T47D (cell line): ENCODE data around the gene STK11.
"Not testable (repeated sequence)": the region's sequence is repeated elsewhere in the genome, so short reads cannot be mapped to it uniquely, and the experiment has no call there.

Source experiments
- DNase-seq, 2 experiments: peaks; one replicate each; pipeline versions ENCODE4 v3.0.0 to v3.0.0-alpha.2; 2011 to 2012; ENCODE audit warnings: low read depth in 1 of 2, low spot score in 1 of 2
- JUND ChIP-seq: IDR thresholded peaks from 2 replicates; pipeline ENCODE4 v1.6.1; 2012; ENCODE audit warnings: low read depth
- in situ Hi-C: cut with HindIII; loops from 2 replicates; pipeline ENCODE4 v1.10.0; 2016; ENCODE audit warnings: low sequenced_read_pairs, low pct_unique_long_range_greater_than_20kb

The STK11 gene

DNA sequence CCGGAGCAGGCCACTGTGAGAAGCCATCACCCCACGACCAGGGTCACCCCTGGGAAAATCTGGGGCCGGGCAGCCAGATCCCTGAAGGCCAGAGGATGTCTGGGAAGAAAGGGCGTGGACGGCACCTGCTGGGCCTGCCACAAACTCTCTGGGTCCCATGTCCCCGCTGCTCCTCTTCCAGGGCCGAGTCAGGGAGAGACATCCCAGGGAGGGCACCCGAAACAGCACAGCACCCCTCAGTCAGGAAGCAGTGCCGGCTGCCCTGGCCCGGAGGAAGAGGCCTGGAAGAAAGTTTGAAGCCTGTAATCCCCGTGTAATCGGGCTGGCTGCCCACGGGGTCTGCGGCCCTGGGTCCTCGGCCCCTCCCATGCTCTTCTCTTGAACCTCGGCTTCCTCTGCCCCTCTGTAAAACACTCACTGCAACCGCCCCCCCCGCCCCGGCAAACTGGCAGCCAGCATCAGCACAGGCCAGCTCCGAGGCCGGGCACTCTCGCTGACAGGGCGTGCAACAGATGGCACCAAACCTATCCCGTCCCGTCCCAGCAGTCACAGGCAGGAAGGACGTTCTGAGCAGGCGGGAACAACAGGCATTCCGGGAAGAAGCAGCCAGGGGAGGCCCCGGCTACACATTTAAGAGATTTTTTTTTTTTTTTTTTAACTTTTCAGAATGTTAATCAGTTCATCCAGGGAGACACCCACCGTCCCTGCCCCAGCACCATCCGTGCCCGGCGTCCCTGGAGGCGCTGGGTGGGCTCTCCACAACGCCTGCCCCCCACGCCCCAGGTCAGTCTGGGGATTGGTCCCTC, 33.0 kb upstream of the STK11 start:
- peak in 1 of 2 experiments; percentile 69 for DNase-seq
- no peak for TF ChIP-seq JUND
- in situ Hi-C loops = no loop called here

DNA sequence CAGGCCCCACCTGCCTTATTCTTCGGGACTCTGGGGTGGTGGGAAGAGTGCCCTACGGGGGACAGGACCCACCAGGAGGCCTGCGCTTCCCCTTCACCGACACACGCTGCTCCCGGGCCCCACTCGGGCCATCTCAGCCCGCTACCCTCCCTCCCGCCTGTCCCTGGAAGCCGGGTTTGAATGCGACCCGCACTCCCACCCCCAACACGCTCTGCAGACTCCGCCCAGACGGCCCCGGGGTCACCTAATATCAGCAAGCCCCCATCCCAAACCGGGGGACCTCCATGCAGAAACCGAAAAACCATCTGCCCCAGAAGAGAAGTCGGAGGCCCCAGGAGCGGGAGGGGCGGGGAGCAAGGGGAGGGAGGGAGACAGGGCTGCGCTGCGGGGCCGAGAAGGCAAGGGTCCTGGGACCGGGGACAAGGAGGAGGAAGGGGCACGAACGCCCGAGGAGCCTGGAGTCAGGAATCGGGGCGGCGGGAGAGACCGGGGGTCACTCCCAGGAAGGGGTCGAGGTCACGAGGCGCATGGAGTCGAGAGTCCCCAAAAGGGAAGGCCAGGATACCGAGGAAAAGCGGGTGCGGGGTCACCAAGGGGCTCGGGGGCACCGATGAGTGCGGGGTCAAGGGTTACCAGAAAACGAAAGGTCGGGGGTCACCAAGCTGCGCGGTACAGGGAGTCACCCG, 32.3 kb upstream of the STK11 start:
- DNase-seq = no peak
- in situ Hi-C loops = no loop called here
- no peak for TF ChIP-seq JUND

DNA sequence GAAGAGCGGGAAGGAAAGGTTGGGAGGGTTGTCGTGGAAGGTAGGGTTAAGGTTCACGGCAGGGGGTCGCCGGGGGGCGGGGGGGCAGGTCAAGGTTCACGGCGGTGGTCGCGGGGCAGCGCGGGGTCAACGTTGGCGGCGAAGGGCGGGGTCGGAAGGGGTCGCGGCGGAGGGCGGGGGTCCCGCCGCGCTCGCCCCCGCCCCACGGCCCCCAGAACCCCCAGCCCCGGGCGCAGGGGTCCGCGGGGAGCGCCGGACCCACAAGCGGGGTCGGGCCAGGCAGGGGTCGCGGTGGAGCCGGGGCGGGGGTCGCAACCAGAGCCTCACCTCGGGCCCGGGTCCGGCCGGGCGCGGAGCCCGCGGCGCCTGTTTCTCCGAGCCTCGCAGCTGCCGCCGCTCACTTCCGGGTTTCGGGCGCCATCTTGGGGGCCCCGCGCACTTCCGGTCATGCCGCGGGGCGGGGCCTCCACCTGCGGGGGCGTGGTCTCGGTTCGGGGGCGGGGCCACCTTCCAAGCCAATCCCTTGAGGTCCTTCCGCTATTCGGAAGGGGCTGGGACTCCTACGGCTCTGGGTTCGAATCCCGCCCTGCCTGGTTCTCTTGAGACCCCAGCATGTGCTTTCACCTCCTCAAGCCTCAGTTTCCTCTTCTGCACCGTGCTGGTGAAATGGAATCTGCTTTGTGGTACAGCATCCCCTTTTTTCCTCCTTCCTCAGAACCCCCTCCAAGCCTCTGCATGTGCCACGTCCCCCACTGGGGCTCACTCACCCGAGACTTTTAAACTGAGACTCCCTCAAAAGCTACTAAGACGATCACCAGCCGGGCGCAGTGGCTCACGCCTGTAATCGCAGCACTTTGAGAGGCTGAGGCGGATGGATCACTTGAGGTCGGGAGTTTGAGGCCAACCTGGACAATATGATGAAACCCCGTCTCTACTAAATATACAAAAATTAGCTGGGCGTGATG, 31.5 kb upstream of the STK11 start, which contains the start of gene SBNO2:
Gene SBNO2, minus strand, starts transcription at position 424 of the 965 bp plus-strand sequence. CDS start 19,992 bp downstream, outside the sequence.
- peak; percentile 70 to 89 for DNase-seq
- no peak for TF ChIP-seq JUND
- in situ Hi-C loops = no loop called here

DNA sequence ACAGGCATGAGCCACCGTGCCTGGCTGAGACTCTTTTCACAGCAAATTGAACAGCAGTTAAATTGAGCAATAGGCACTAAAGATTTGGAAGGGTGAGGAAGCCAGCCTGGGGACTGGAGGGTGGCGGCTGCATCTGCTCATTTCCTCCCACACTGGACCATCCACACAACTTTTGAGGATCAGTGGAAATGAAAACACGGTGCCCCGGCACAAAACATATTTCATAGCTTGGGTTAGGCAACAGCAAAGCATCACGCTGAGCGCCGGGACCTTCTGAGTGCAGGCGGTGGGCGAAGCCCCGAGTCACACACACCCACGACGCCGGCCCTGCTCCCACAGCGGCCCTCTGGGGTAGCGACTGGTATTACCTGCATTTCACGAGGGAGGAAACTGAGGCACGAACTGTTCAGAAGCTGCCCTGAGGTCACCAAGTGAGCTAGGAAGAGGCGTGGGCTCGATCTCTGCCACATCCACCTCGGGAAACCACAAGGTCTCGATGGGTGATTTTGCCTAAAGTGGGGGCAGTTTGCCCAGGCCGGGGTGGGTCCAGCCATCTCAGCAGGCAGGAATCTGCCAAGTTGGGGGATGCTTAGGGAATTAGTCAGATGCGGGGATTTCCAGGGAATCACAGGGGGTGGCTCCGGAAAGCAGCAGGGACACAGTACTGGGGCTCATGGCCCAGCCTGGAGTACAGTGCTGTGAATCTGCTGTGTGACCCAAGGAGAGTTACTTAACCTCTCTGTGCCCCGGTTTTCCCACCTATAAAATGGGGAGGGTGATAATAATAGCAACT, 28.1 kb upstream of the STK11 start:
- in situ Hi-C loops = no loop called here
- DNase-seq = no peak
- TF ChIP-seq JUND = no peak

DNA sequence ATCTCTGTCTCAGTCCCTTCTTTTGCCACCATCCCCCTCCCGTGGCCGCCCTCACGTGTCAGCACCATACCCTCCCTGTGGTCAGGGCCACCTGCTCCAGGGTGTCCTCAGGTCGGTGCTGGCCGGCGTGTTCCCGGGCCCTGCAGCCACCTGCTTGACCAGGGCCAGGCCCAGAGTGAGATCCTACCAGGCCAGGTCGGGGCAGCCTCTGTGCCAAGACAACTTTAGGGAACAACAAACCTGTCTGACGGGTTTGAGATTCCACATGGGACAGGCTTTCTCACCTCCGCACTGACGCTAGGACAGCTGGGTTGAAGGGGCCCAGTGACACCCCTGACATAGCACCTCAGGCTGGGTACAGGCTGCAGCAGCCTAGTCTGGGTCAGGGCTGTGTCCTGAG, 24.0 kb upstream of the STK11 start:
- DNase-seq = peak in 1 of 2 experiments; percentile 98
- in situ Hi-C loops = no loop called here
- no peak for TF ChIP-seq JUND

DNA sequence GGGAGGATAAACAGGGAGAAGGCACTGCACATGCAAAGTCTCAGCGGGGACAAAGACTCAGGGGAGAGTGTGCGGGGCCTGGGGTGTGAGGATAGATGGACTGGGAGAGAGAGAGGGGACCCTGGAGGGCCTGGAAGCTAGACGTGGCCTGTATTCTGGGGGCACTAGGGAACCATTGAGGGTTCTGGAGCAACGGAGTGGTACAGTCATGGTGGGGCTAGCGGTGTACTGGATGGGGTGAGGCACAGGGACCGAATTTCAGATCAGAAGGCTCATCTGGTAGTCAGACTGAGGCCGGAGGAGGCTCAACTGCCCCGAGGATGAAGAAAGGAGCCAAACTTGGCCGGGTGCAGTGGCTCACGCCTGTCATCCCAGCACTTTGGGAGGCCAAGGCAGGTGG, 23.5 kb upstream of the STK11 start:
- in situ Hi-C loops = no loop called here
- TF ChIP-seq JUND = no peak
- DNase-seq = no peak

DNA sequence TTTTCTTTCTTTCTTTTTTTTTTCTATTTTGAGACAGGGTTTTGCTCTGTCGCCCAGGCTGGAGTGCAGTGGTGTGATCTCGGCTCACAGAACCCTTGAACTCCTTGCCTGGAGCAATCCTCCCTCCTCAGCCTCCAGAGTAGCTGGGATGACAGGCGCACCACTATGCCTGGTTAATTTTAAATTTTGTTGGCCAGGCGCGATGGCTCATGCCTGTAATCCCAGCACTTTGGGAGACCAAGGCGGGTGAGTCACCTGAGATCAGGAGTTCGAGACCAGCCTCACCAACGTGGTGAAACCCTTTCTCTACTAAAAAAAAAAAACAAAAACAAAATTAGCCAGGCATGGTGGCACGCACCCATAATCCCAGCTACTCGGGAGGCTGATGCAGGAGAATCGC, 22.9 kb upstream of the STK11 start:
- DNase-seq = no peak
- TF ChIP-seq JUND = no peak
- in situ Hi-C loops = no loop called here

DNA sequence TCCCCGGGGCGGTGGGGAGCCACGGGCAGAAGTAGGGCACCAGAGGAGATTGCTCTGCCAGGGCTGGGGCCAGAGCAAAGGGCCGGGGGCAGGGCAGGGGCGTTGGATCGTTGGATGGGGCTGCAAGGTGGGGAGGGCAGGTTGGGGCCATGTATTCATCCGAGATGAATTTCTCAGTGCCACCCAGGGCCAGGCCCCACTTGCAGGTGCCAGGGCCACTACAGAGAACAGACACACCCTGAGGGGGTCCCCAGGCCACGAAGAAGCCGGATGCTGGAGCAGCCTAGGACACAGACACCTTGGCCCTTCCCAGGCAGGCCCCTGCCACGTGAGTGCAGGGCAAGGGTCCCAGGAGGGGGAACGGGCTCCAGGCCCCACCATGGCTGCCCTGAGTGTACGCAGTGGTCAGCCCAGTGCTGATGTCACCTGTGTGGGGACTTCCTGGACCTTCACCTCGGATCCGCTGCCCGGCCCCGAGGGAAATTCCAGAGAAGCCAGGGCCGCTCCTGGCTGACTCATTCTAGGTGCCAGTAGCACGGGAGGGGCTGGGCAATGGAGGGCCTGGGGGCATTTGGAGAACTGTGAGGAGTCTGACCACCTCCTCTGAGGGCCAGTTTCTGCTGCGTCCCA, 21.9 kb upstream of the STK11 start:
- peak; percentile 82 for TF ChIP-seq JUND
- in situ Hi-C loops = no loop called here
- peak in 1 of 2 experiments; percentile 93 for DNase-seq

DNA sequence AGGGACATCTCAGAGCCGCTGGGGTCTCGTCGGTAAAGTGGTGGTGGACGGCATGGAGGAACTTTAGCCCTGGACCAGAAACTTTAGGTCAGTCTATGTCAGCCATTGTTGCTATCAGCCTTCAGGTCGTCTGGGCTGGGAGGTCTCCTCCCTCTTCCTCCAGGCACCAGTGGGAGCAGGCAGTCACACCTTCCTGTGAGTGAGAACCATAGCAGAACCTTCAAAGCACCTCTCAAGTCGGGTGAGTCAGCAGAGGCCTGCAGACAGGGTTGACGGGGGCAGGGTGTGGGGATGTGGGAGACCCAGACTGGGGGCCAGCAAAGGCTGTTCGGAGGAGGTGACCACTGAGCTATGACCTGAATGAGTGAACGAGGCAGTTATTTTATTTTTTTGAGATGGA, 16.2 kb upstream of the STK11 start:
- DNase-seq = no peak
- no peak for TF ChIP-seq JUND
- in situ Hi-C loops = no loop called here

DNA sequence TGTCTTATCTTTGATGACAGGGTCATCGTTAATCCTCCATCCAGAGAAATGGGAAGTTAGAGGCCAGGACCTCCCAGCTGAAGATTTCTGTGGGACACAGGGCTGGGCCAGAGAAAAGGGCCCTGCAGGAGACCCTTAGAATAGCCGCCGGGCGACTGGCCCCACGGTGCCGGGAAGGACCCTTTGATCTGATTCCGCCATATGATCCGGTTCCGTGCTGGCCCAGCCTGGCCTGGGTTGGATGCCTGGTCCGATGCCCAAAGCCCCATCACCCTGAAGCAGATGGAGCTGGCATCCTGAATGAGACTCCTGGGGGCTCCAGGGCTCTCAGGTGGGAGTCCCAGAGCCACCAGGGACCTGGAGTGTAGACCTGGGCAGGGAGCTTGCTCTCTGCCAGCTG, 6.0 kb upstream of the STK11 start:
- no peak for TF ChIP-seq JUND

DNA sequence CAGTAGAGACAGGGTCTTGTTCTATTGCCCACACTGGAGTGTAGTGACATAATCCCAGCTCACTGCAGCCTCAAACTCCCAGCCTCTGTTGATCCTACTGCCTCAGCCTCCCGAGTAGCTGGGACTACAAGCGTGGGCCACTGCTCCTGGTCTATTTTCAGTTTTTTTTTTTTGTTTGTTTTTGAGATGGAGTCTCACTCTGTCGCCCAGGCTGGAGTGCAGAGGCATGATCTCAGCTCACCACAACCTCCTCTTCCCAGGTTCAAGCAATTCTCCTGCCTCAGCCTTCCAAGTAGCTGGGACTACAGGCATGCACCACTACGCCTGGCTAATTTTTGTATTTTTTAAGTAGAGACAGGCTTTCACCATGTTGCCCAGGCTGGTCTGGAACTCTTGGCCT, 5.0 kb upstream of the STK11 start:
- in situ Hi-C loops, DNase-seq: not testable (repeated sequence)

More for the DNA sequence above, 6.0 kb upstream of the STK11 start:
- in situ Hi-C loops = no loop called here
- DNase-seq = no peak
